Fibroblast of lung (primary cell): Measurements from ENCODE around the gene EPYC. TPM values are rescaled to one million over a fixed set of nuclear protein-coding genes. Genes with fewer than 3 reads are reported as not detected.

Experiments used
- DNase-seq, 2 donors: peaks; one replicate each; pipeline versions ENCODE4 v3.0.0 to v3.0.0-alpha.2; 2010; ENCODE audit warnings: low read depth in 2 of 2
- H2AFZ ChIP-seq: 2 replicates; pipeline ENCODE4 v1.5.1; 2012; ENCODE audit warnings: low read length, control low read depth, inconsistent platforms
- H3K27ac ChIP-seq: 2 replicates; pipeline ENCODE4 v1.5.1; 2011; ENCODE audit warnings: low read length, control low read depth; ENCODE audit not compliant: insufficient read depth
- H3K27me3 ChIP-seq: 2 replicates; pipeline ENCODE4 v1.5.1; 2011; ENCODE audit warnings: mild to moderate bottlenecking, low read length; ENCODE audit not compliant: control insufficient read depth, insufficient read depth
- H3K36me3 ChIP-seq: 2 replicates; pipeline ENCODE4 v1.5.1; 2011; ENCODE audit warnings: low read length; ENCODE audit not compliant: control insufficient read depth, insufficient read depth
- H3K4me1 ChIP-seq: 2 replicates; pipeline ENCODE4 v1.5.1; 2011; ENCODE audit warnings: low read length; ENCODE audit not compliant: control insufficient read depth, insufficient read depth; ENCODE audit errors: extremely low read depth
- H3K4me2 ChIP-seq: 2 replicates; pipeline ENCODE4 v1.5.1; 2011; ENCODE audit warnings: low read length, control low read depth; ENCODE audit not compliant: insufficient read depth; ENCODE audit errors: extremely low read depth
- H3K4me3 ChIP-seq, 4 experiments: fragments of 200-600 bp in 1 of 4; sonication (generic) in 1 of 4; replicated peaks in 1 of 4; 2 replicates each; pipeline ENCODE4 v1.5.1; 2011 to 2016; ENCODE audit warnings: low read length in 4 of 4, low read depth in 3 of 4, mild to moderate bottlenecking in 3 of 4, control low read depth in 2 of 4, inconsistent platforms in 1 of 4, mixed read lengths in 1 of 4; ENCODE audit not compliant: insufficient read depth in 1 of 4; ENCODE audit errors: control extremely low read depth in 1 of 4
- H3K79me2 ChIP-seq: 2 replicates; pipeline ENCODE4 v1.5.1; 2012; ENCODE audit warnings: mild to moderate bottlenecking, low read length, inconsistent platforms; ENCODE audit not compliant: control insufficient read depth, insufficient read depth
- H3K9ac ChIP-seq: 2 replicates; pipeline ENCODE4 v1.5.1; 2011; ENCODE audit warnings: mild to moderate bottlenecking, low read length, control low read depth; ENCODE audit not compliant: insufficient read depth
- H3K9me3 ChIP-seq: 2 replicates; pipeline ENCODE4 v1.5.1; 2012; ENCODE audit warnings: low read depth, low read length; ENCODE audit not compliant: control insufficient read depth, insufficient read depth
- H4K20me1 ChIP-seq: 2 replicates; pipeline ENCODE4 v1.5.1; 2011; ENCODE audit warnings: low read length; ENCODE audit not compliant: control insufficient read depth, insufficient read depth; ENCODE audit errors: extremely low read depth
- EZH2 ChIP-seq: IDR thresholded peaks from 2 replicates; pipeline ENCODE4 v1.5.1; 2012; ENCODE audit warnings: low read length, control low read depth, mild to moderate bottlenecking; ENCODE audit errors: missing control alignments
- polyA plus RNA-seq, 2 donors: library from polyadenylated mRNA; depleted of rRNA in 1 of 2; stranded (reverse) in 1 of 2; unstranded in 1 of 2; fragments of >200 nt; gene quantifications; 2 replicates each; pipeline ENCODE4 v1.2.1, GENCODE V29; 2011 to 2012; ENCODE audit warnings: missing spikeins in 1 of 2
- total RNA-seq: library from RNA; depleted of rRNA; stranded (reverse); fragments of >200 nt; gene quantifications from 2 replicates; pipeline ENCODE4 v1.2.1, GENCODE V29; 2014
- TF ChIP-seq, protein P1 (sequence below), 2 donors: IDR thresholded peaks in 1 of 2; conservative IDR thresholded peaks in 1 of 2; 1 replicate in 1 of 2; 2 replicates in 1 of 2; pipeline ENCODE4 v1.5.1; 2011 to 2012; ENCODE audit warnings: low read length in 2 of 2, control low read depth in 1 of 2, inconsistent platforms in 1 of 2, low read depth in 1 of 2, mild to moderate bottlenecking in 1 of 2

Gene EPYC
- total and polyA plus RNA-seq, 2 donors (not counting 1 experiment from before 2014, with no cell fraction given) = 0.05 TPM; not detected in 1

DNA sequence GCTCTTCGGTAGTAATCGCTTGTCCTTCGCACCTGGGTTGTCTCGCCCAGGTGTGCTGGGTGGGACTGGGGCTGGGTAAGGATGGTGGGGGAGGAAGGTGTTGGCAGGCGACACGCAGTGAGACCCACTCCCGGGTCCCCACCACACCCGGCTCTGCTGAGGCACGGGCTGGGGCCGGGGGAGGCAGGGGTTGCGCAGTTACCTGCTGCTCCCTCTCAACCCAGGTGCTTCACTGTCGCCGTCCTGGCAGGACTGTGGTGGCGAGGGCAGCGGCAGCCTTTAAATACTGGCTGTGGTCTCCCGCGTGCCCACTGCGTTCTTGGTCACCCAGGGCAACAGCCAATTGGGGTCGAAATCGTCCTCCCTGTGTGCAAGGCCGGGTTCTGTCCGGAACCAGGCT, 49.9 kb downstream of the EPYC start, which contains the start of gene CCER1:
CCER1 (minus strand) TSS at position 256 of the 400 bp plus-strand sequence. CDS start 434 bp downstream, outside the sequence.
- Histone ChIP-seq H3K9me3 (no peaks in the 10 kb centered on the region), H3K9ac (no peak within 1 kb of the TSS), H3K36me3 (no peaks in the 10 kb centered on the region), H3K79me2 (no peaks in the 10 kb centered on the region), H3K4me3 (no peak within 1 kb of the TSS), H3K27me3 (no peaks in the 10 kb centered on the region), H4K20me1 (no peaks in the 10 kb centered on the region), H3K27ac (no peak within 1 kb of the TSS), H3K4me1 (no peaks in the 10 kb centered on the region), H3K4me2 (no peak within 1 kb of the TSS), H2AFZ (no peak within 1 kb of the TSS)
- TF ChIP-seq, protein P1, sequence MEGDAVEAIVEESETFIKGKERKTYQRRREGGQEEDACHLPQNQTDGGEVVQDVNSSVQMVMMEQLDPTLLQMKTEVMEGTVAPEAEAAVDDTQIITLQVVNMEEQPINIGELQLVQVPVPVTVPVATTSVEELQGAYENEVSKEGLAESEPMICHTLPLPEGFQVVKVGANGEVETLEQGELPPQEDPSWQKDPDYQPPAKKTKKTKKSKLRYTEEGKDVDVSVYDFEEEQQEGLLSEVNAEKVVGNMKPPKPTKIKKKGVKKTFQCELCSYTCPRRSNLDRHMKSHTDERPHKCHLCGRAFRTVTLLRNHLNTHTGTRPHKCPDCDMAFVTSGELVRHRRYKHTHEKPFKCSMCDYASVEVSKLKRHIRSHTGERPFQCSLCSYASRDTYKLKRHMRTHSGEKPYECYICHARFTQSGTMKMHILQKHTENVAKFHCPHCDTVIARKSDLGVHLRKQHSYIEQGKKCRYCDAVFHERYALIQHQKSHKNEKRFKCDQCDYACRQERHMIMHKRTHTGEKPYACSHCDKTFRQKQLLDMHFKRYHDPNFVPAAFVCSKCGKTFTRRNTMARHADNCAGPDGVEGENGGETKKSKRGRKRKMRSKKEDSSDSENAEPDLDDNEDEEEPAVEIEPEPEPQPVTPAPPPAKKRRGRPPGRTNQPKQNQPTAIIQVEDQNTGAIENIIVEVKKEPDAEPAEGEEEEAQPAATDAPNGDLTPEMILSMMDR (conservative IDR thresholded peaks at IDR 0.05 in 1 of 2, IDR thresholded peaks at IDR 0.05 in 1 of 2; ENCODE audit: low read depth in 1 of 2, low read length in 2 of 2) = no peak
- no peak for TF ChIP-seq EZH2
- DNase-seq = no peak

DNA sequence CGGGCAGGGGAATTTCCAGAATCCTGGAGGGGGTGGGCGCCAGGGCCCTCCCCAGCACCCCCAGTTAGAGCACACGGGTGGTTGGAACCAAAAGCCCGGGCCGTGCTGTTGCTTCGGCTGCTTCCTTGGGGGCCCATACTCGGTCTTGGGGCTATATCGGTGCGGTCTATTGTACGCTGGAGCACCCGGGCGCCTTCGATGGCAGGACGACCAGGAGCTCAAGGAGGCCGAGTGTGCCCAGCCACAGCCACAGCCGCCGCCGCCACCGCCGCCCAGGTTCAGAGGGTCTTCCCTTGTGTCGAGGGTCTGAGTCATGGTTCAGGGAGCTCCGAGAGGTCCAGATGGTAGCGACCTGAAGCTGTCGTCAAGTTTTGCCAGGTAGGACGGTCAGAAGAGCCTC, 50.3 kb downstream of the EPYC start:
- TF ChIP-seq EZH2 = no peak
- TF ChIP-seq, protein P1 (conservative IDR thresholded peaks at IDR 0.05 in 1 of 2, IDR thresholded peaks at IDR 0.05 in 1 of 2; ENCODE audit: low read depth in 1 of 2, low read length in 2 of 2) = no peak
- Histone ChIP-seq H3K4me1 (no peaks in the 10 kb centered on the region), H4K20me1 (no peaks in the 10 kb centered on the region), H3K4me2 (no peak overlapping the region), H3K27ac (no peak overlapping the region), H3K9me3 (no peaks in the 10 kb centered on the region), H3K79me2 (no peaks in the 10 kb centered on the region), H3K27me3 (no peaks in the 10 kb centered on the region), H3K9ac (no peak overlapping the region), H3K36me3 (no peaks in the 10 kb centered on the region), H3K4me3 (no peak overlapping the region), H2AFZ (no peak overlapping the region)
- DNase-seq = no peak

DNA sequence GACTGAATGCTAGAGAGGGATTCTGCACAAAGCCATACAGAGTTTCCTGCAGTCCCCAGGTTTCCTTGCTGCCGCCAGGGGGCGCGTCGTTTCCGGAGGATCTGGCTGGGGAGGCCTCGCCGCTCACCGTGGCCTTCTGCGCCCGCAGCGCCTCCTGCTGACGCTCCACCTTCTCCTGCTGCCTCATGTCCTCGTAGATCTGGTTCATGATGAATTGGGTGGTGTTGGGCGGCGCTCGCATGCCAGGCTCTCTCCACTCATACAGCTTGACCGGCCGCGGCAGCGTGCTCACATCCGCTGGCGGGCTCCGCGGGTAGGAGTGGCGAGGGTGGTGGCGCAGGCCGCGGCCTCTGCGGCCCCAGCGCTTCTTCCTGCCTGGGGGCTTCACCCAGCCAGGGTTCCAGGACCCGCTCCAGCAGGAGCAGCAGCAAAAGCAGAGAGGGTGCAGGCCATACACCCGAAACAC, 50.8 kb downstream of the EPYC start:
- Histone ChIP-seq H3K9ac (no peak overlapping the region), H3K9me3 (no peaks in the 10 kb centered on the region), H4K20me1 (no peaks in the 10 kb centered on the region), H2AFZ (no peak overlapping the region), H3K4me2 (no peak overlapping the region), H3K79me2 (no peaks in the 10 kb centered on the region), H3K36me3 (no peaks in the 10 kb centered on the region), H3K4me1 (no peaks in the 10 kb centered on the region), H3K27me3 (no peaks in the 10 kb centered on the region), H3K27ac (no peak overlapping the region), H3K4me3 (no peak overlapping the region)
- no peak for DNase-seq
- TF ChIP-seq, protein P1 (conservative IDR thresholded peaks at IDR 0.05 in 1 of 2, IDR thresholded peaks at IDR 0.05 in 1 of 2; ENCODE audit: low read depth in 1 of 2, low read length in 2 of 2) = peak in 1 of 2 donors; percentile 18
- TF ChIP-seq EZH2 = no peak
